H1 (cell line): Measurements from ENCODE around the gene TMEM252. TPM values are rescaled to one million over a fixed set of nuclear protein-coding genes. Genes with fewer than 3 reads are reported as not detected.

Source experiments
- CTCF ChIA-PET: fragments of 300-600 bp; sonication (Branson Sonifier 250); formaldehyde crosslinking; loops from one replicate; lab custom pipeline; 2021; ENCODE audit not compliant: partially characterized antibody; lab: Charles Lee
- POLR2A ChIA-PET: fragments of 300-600 bp; sonication (Branson Sonifier 250); formaldehyde crosslinking; loops from one replicate; lab custom pipeline; 2021; ENCODE audit warnings: inconsistent platforms; ENCODE audit not compliant: partially characterized antibody; lab: Charles Lee
- DNase-seq, 2 experiments: peaks; one replicate each; pipeline versions ENCODE4 v3.0.0 to v3.0.0-alpha.2; 2010 to 2022; ENCODE audit warnings: low spot score in 2 of 2, low read depth in 1 of 2, mixed read lengths in 1 of 2
- FAIRE-seq: peaks from 2 replicates; lab custom pipeline; 2011; peaks lifted over from hg19 to GRCh38; lab: Jason Lieb, UNC
- H2AFZ ChIP-seq: 2 replicates; pipeline ENCODE4 v1.8.1; 2012; ENCODE audit warnings: low read length, inconsistent platforms
- H2AK5ac ChIP-seq: 2 replicates; pipeline ENCODE4 v1.6.1; 2013; ENCODE audit warnings: low read depth, low read length
- H2BK120ac ChIP-seq: replicated peaks from 2 replicates; pipeline ENCODE3; 2013; ENCODE audit warnings: low read depth, low read length, inconsistent platforms
- H2BK12ac ChIP-seq: 2 replicates; pipeline ENCODE4 v1.6.1; 2013; ENCODE audit warnings: low read depth, low read length
- H2BK15ac ChIP-seq: 2 replicates; pipeline ENCODE4 v1.6.1; 2013; ENCODE audit warnings: low read length
- H2BK20ac ChIP-seq: 2 replicates; pipeline ENCODE4 v1.6.1; 2013; ENCODE audit warnings: low read length
- H2BK5ac ChIP-seq: 2 replicates; pipeline ENCODE4 v1.6.1; 2013; ENCODE audit warnings: low read depth, low read length
- H3K14ac ChIP-seq: 2 replicates; pipeline ENCODE4 v1.6.1; 2013; ENCODE audit warnings: inconsistent platforms; ENCODE audit not compliant: insufficient read length
- H3K18ac ChIP-seq: 2 replicates; pipeline ENCODE4 v1.6.1; 2013; ENCODE audit warnings: low read length; ENCODE audit errors: extremely low read depth
- H3K23ac ChIP-seq: 2 replicates; pipeline ENCODE4 v1.6.1; 2013; ENCODE audit warnings: inconsistent platforms; ENCODE audit not compliant: insufficient read length
- H3K23me2 ChIP-seq: 2 replicates; pipeline ENCODE4 v1.6.1; 2013; ENCODE audit warnings: low read depth, low read length
- H3K27ac ChIP-seq: 2 replicates; pipeline ENCODE4 v1.6.1; 2011; ENCODE audit warnings: low read depth, low read length, inconsistent platforms
- H3K27me3 ChIP-seq, 4 experiments: replicated peaks in 1 of 4; 1 replicate in 1 of 4; 2 replicates in 3 of 4; pipeline versions ENCODE4 v1.6.1 to v1.8.1; 2011 to 2013; ENCODE audit warnings: low read length in 3 of 4, mild to moderate bottlenecking in 3 of 4, inconsistent platforms in 2 of 4, mixed read lengths in 2 of 4, moderate library complexity in 1 of 4; ENCODE audit not compliant: control insufficient read depth in 3 of 4, insufficient read depth in 3 of 4; ENCODE audit errors: extremely low read depth in 1 of 4
- H3K36me3 ChIP-seq, 4 experiments: 2 replicates each; pipeline versions ENCODE4 v1.6.1 to v1.8.1; 2011 to 2013; ENCODE audit warnings: mild to moderate bottlenecking in 4 of 4, low read length in 3 of 4, moderate library complexity in 2 of 4, control low read depth in 1 of 4, inconsistent platforms in 1 of 4; ENCODE audit not compliant: insufficient read depth in 4 of 4, control insufficient read depth in 2 of 4
- H3K4ac ChIP-seq: replicated peaks from 2 replicates; pipeline ENCODE3; 2013; ENCODE audit warnings: low read length, low read depth, mixed read lengths, inconsistent platforms; ENCODE audit not compliant: insufficient read length
- H3K4me1 ChIP-seq, 4 experiments: replicated peaks in 1 of 4; 1 replicate in 1 of 4; 2 replicates in 3 of 4; pipeline versions ENCODE4 v1.6.1 to v1.8.1; 2011 to 2013; ENCODE audit warnings: low read length in 3 of 4, inconsistent platforms in 2 of 4, mixed read lengths in 1 of 4; ENCODE audit not compliant: insufficient read depth in 4 of 4, control insufficient read depth in 3 of 4
- H3K4me2 ChIP-seq, 2 experiments: 2 replicates each; pipeline versions ENCODE4 v1.6.1 to v1.8.1; 2011 to 2013; ENCODE audit warnings: low read depth in 2 of 2, low read length in 2 of 2, control low read depth in 1 of 2, inconsistent platforms in 1 of 2, mild to moderate bottlenecking in 1 of 2; ENCODE audit not compliant: insufficient read depth in 1 of 2
- H3K4me3 ChIP-seq, 4 experiments: fragments of 200-600, 300-600 bp in 1 of 4; sonication (generic), shearing (Covaris generic), sonication (Bioruptor Twin) in 1 of 4; 2 replicates each; pipeline versions ENCODE4 v1.5.1 to v1.8.1; 2011 to 2016; ENCODE audit warnings: low read length in 4 of 4, low read depth in 3 of 4, control low read depth in 2 of 4, inconsistent platforms in 2 of 4, mild to moderate bottlenecking in 2 of 4, mixed read lengths in 1 of 4, moderate library complexity in 1 of 4; ENCODE audit not compliant: insufficient read depth in 2 of 4; ENCODE audit errors: extremely low read depth in 1 of 4
- H3K56ac ChIP-seq: replicated peaks from 2 replicates; pipeline ENCODE3; 2013; ENCODE audit warnings: low read depth, mild to moderate bottlenecking, mixed read lengths, low read length, inconsistent platforms; ENCODE audit not compliant: insufficient read length
- H3K79me1 ChIP-seq: 2 replicates; pipeline ENCODE4 v1.6.1; 2013; ENCODE audit warnings: low read depth, low read length, control low read depth
- H3K79me2 ChIP-seq, 2 experiments: 2 replicates each; pipeline versions ENCODE4 v1.6.1 to v1.8.1; 2012 to 2013; ENCODE audit warnings: low read length in 2 of 2, mild to moderate bottlenecking in 2 of 2, inconsistent platforms in 1 of 2; ENCODE audit not compliant: insufficient read depth in 2 of 2, control insufficient read depth in 1 of 2
- H3K9ac ChIP-seq, 4 experiments: replicated peaks in 1 of 4; 1 replicate in 1 of 4; 2 replicates in 3 of 4; pipeline versions ENCODE4 v1.6.1 to v1.8.1; 2011 to 2013; ENCODE audit warnings: low read depth in 3 of 4, low read length in 3 of 4, control low read depth in 2 of 4, mild to moderate bottlenecking in 2 of 4, moderate library complexity in 2 of 4, inconsistent platforms in 1 of 4; ENCODE audit errors: extremely low read depth in 1 of 4
- H3K9me3 ChIP-seq, 2 experiments: 2 replicates each; pipeline versions ENCODE4 v1.6.1 to v1.8.1; 2012 to 2013; ENCODE audit warnings: mild to moderate bottlenecking in 2 of 2, moderate library complexity in 2 of 2, control low read depth in 1 of 2, inconsistent platforms in 1 of 2, low read depth in 1 of 2, low read length in 1 of 2, mixed read lengths in 1 of 2; ENCODE audit not compliant: insufficient read depth in 2 of 2
- H4K20me1 ChIP-seq, 2 experiments: replicated peaks in 1 of 2; 2 replicates each; pipeline versions ENCODE3 to v1.8.1; 2011 to 2013; ENCODE audit warnings: inconsistent platforms in 2 of 2, low read length in 2 of 2, mild to moderate bottlenecking in 1 of 2; ENCODE audit not compliant: insufficient read depth in 2 of 2, control insufficient read depth in 1 of 2
- H4K5ac ChIP-seq: 2 replicates; pipeline ENCODE4 v1.6.1; 2013; ENCODE audit warnings: low read length, low read depth, mixed read lengths, inconsistent platforms; ENCODE audit not compliant: insufficient read length
- H4K8ac ChIP-seq: 2 replicates; pipeline ENCODE4 v1.8.0; 2013; ENCODE audit warnings: mild to moderate bottlenecking, moderate library complexity, low read length, inconsistent platforms; ENCODE audit not compliant: insufficient read depth; ENCODE audit errors: extremely low read depth
- H4K91ac ChIP-seq: replicated peaks from 2 replicates; pipeline ENCODE3; 2013; ENCODE audit warnings: low read length, mixed read lengths, inconsistent platforms; ENCODE audit not compliant: insufficient read length
- BCL11A ChIP-seq, 2 experiments: IDR thresholded peaks; one replicate each; pipeline ENCODE4 v1.6.1; 2011; ENCODE audit warnings: low read depth in 2 of 2, low read length in 2 of 2, mild to moderate bottlenecking in 2 of 2
- CEBPB ChIP-seq: IDR thresholded peaks from 2 replicates; pipeline ENCODE4 v1.6.1; 2012; ENCODE audit warnings: low read depth, low read length
- SP2 ChIP-seq: IDR thresholded peaks from 2 replicates; pipeline ENCODE4 v1.6.1; 2012; ENCODE audit warnings: mild to moderate bottlenecking, low read length, inconsistent platforms
- USF2 ChIP-seq: IDR thresholded peaks from 2 replicates; pipeline ENCODE4 v1.6.1; 2011; ENCODE audit warnings: low read length, improper control_type of control experiment
- WGBS, 2 experiments: shearing (Covaris generic) in 1 of 2; methylation state at CpG; one replicate each; pipeline versions ENCODE4 v1.1.6 to v1.1.7; 2013 to 2015; ENCODE audit warnings: low lambda C conversion rate in 2 of 2, mixed read lengths in 2 of 2, inconsistent platforms in 1 of 2, low coverage in 1 of 2, missing lambda C conversion rate in 1 of 2; ENCODE audit not compliant: insufficient replicate concordance in 2 of 2, insufficient coverage in 1 of 2, insufficient read length in 1 of 2; ENCODE audit errors: extremely low coverage in 1 of 2, missing lambda C conversion rate in 1 of 2; 5-methylcytosine and 5-hydroxymethylcytosine counted together
- polyA plus RNA-seq, 7 experiments: library from polyadenylated mRNA; depleted of rRNA in 3 of 7; stranded (reverse) in 5 of 7; unstranded in 2 of 7; fragments of >200 nt in 5 of 7; fragments of 200-250 nt in 2 of 7; gene quantifications; 1 replicate in 5 of 7; 2 replicates in 1 of 7; 4 replicates in 1 of 7; pipeline versions ENCODE4 v1.2.1 to v1.2.3, GENCODE V29; 2011 to 2013; ENCODE audit warnings: missing spikeins in 2 of 7, mixed read lengths in 2 of 7
- total RNA-seq: library from RNA; stranded (reverse); fragmentation: NEBNext Ultra II Directional; extraction: Animal tissue kit (Norgen Biotek cat#: 25700); gene quantifications from 2 replicates; pipeline ENCODE4 v1.2.1, GENCODE V29; 2021

Gene TMEM252
- total and polyA plus RNA-seq, 2 of the 8 experiments (the other 6 are each of a cell fraction or from before 2014, with no cell fraction given) = not detected

- no peak for TF ChIP-seq BCL11A (IDR thresholded peaks at IDR 0.05; ENCODE audit: low read depth in 2 of 2, low read length in 2 of 2)
- no peak for TF ChIP-seq USF2
- TF ChIP-seq CEBPB = no peak
- no peak for TF ChIP-seq SP2
- Histone ChIP-seq H3K18ac (no peak overlapping the region), H4K8ac (no peak overlapping the region), H4K5ac (no peak overlapping the region), H3K4me1 (no peaks in the 10 kb centered on the region), H2BK120ac (no peak overlapping the region), H3K4me3 (no peak overlapping the region), H3K9ac (no peak overlapping the region), H3K9me3 (no peaks in the 10 kb centered on the region), H3K56ac (no peak overlapping the region), H2BK12ac (no peak overlapping the region), H3K27me3 (peaks cover 0 to 22% (median 10%) of the 10 kb centered on the region in 4 experiments; a peak in 4 of 7 replicates), H3K36me3 (no peaks in the 10 kb centered on the region), H3K27ac (no peak overlapping the region), H3K14ac (no peak overlapping the region), H4K91ac (no peak overlapping the region), H4K20me1 (no peaks in the 10 kb centered on the region), H3K23me2 (no peaks in the 10 kb centered on the region), H3K79me1 (no peaks in the 10 kb centered on the region), H2AK5ac (no peak overlapping the region), H3K4ac (no peak overlapping the region), H3K23ac (no peak overlapping the region), H3K4me2 (no peak overlapping the region), H2AFZ (no peak overlapping the region), H2BK15ac (no peak overlapping the region), H2BK5ac (no peak overlapping the region), H2BK20ac (no peak overlapping the region), H3K79me2 (no peaks in the 10 kb centered on the region)
- POLR2A ChIA-PET = no interaction called here
- 86% methylated on average over 2 of the region's 2 CpGs; no CpG with 5 or more reads in 1 of the 2 experiments for WGBS, 2 experiments
- FAIRE-seq = no peak
- DNase-seq = no peak
- CTCF ChIA-PET = no interaction called here
Measured at GRCh38 chr9:68498816-68499215, 41.9 kb downstream of the TMEM252 start.
